ENCODE data around the gene KDM5B.
"Not testable (repeated sequence)": the region's sequence is repeated elsewhere in the genome, so short reads cannot be mapped to it uniquely, and the experiment has no call there.

Gene KDM5B

DNA sequence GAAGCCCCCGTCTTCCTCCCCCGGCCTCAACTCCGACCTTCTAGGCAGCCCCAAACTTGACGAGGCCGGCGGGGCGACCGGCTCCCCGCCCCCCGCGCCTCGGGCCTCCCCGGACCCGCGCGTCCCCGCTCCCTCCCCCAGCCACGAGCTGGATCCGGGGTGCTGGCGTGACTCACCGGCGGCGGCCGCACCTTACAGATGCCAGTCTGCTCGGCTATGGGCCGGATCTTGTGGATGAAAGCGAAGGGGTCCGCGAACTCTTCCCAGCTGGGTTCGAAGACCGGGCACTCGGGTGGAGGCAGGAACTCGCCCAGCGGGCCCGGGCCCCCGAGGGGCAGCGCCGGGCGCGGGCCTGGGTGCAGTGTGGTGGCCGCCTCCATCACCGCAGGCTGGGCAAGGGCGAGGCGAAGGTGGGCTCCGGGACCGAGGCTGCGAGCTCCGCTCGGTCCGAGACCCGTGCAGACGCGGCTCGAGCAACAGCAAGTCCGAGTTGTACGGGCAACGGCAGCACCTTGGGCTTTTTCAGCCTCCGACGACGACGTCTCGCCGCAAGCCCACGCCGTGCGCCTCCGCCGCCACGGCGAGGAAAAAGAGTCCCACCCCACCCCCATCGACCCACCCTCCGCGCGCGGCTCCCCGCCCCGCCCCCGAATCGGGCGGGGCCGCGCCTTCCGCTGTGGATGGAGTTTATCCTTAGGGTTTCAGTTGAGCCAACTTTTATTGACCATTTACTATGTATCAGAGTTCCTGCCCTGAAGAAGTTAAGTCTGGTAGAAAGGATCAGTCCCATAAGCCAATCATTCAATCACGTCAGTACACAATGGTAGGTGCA, at the start of gene KDM5B:
TSS of gene KDM5B (minus strand) at position 496 of the 832 bp plus-strand sequence. CDS start at position 380, 116 bp downstream.
- DNase-seq, result peak; percentile 67

GRCh38 chr1:202857136-202857610, 49.0 kb upstream of the KDM5B start:
- DNase-seq, result no peak

- DNase-seq, result no peak
These were observed 47.8 kb upstream of the KDM5B start for GRCh38 chr1:202856014-202856413.

GRCh38 chr1:202854787-202855186, 46.6 kb upstream of the KDM5B start:
- no peak for DNase-seq

DNA sequence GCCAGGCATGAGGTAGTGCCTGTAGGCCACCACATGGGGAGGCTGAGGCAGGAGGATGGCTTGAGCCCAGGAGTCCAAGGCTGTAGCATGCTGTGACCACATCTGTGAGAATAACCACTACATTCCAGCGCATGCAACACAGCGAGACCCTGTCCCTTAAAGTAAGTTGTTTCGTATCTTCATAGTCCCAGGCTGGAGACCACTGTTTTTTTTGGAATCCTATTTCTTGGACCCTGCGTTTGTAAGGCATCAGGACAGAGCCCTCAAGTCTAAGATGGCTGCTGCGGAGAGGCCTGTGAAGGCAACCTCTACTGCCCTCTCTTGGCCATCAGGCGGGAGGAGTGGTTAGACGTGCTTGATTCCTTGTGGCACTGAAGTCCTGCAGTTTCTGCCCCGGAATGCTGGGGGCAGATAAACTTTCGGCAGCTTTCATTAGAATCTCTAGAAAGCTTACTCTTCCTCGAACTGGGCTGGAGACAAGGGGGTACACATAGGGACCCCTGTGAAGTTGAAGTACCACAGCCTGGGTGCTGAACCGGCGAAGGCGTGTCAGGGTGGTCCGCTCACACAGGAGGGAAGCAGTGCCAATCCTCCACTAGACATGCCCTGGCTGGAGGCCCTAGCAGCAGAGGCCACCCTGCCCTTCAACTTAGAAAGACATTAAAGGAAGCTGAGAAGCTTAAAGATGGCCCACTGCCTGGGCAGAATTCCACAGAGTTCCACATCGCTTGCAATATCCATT, 44.1 kb upstream of the KDM5B start:
- DNase-seq, result peak; percentile 30

DNA sequence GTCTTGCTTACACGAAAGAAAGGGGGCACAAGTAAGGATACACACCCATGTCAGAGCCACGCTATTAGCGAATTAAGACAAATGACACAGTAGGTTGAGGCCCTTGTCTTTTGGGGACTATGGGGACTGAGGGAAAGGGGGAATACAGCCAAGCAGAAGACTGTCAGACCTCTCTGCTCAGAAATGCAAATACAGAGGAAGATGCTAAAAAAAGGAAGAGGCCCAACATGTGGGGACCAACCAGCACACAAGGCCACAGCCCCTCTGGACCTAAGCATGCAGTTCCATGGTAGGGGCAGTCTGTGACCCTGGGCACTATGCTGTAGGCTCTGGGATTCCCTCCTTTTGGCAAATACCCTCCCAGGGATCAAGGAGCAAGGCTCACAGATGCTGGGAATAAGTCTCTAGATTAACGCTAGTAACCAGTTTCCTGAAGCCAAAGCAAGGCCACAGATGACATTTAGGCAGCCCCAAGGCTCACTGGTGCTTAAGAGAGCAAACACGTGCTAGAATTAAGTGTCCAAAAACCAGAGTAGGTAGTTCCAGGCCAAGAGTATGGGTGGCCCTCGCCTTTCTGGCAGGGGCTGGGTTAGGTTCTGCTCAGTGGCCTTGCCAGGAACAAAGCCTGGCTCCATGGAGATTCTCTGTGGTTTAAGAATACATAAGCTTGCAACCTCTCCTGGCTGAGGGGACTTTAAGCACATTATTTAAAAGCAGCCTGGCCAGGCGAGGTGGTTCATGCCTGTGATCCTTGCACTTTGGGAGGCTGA, 42.6 kb upstream of the KDM5B start:
- no peak for DNase-seq

- no peak for DNase-seq
These were observed 39.9 kb upstream of the KDM5B start for GRCh38 chr1:202848191-202848542.

DNA sequence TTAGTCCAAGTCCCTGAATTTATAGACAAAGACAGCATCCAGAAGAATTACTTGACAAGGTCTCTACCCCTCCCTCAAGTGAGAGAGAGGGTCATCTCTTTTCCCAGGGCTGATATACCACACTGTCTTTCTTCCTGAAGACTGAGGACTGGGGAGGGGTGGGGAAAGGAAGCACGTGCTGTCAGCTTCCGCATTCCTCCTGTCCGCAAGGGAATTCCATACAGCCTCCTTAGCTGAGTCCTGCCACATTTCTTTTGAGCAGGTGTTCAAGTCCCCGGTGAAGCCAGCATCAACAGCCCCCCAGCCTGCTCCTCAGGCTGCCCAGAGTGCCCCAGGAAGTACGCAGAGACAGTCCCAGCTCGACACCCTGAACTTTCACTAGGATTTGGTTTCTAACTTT, 36.7 kb upstream of the KDM5B start:
- DNase-seq, result no peak

DNA sequence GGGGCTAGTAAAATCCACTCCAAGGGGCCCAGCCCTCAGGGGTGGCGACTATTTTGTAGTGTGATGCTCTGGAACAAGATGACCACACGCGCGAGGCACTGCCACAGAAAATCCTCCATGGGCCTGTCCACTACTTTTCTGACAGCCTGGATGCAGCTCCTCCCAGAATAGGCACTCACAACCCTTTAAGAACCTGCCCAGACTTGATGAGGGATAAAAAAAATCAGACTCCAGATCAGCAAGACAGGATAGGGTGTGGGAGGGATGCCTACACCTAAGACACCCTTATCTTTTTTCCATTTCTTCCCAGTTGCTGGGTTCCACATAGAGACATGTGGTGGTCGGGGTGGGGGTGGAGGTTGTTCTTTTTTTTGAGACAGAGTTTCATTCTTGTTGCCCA, 36.0 kb upstream of the KDM5B start:
- DNase-seq, result no peak

DNA sequence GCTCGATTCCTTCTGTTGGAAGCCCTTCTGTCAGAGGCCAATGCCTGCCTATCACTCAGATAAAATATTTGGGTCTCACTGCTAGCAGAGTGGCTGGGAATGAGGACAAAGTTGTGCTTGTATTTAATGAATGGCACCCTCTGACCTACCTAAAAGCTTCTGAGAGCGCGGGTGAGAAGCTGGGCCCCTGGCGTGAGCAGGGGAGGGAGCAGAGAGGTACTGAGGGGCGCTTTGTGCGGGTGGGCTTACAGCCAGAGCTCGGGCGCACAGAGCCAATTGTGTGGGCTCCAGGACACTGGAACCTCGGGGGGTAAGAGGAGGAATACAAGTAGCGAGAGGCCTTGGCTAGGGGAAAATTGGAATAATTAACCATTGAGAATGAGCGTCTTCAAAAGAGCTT, 34.9 kb upstream of the KDM5B start:
- DNase-seq, result no peak

- no peak for DNase-seq
These were observed 29.6 kb upstream of the KDM5B start for GRCh38 chr1:202837746-202838262.

- DNase-seq, result no peak
These were observed 28.6 kb upstream of the KDM5B start for GRCh38 chr1:202836623-202837403.

GRCh38 chr1:202835548-202836072, 27.4 kb upstream of the KDM5B start:
- no peak for DNase-seq

DNA sequence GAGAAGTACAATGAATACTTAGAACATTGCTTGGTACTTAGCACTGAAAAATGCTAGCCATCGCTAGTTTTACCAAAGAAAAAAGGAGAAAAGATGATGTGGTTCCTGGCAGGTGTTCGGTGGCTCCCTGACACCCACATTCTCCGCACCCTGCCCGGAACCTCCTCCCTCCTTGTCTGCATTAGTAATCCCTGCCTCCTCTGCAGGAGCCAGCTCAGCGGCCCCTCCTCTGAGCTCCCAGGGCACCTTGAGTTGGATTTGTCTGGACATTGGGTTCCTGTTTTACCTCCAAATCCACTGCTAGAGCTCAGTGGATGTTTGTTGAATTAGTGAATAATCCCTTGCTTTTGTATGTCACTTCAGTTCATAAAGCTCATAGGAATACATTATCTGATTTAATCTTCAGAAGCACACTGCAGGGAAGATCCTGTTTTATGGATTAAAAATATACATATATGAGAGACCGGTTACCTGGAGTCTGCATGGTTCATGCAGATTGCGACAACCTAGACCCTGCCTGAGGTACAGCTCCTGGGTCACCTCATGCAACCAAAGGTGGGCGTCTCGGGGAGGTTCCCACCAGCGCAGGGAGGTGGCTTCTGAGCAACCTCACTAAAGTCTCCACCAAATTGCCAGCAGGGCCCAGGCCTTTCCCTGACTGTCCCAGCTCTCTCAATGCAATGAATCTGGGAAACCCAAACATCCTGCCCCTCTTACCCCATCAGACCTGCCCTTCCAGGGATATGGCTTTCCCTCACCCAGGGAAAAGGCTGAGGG, 26.7 kb upstream of the KDM5B start:
- DNase-seq, result no peak

DNA sequence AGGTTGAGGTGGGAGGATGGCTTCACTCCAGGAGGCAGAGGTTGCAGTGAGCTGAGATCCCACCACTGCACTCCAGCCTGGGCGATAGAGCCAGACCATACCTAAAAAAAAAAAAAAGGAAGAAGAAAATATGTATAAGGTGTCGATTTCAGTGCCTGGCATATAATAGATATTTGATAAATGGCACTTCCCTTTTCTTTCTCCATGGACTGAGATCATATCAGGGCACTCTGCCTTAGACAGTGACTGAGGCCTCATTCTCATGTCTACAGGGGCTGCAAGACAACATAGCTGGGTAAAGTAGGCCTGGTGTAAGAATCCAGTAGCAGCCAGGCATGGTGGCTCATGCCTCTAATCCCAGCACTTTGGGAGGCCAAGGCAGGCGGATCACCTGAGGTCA, 23.7 kb upstream of the KDM5B start:
- no peak for DNase-seq

- DNase-seq, result not testable (repeated sequence)
These were observed 21.0 kb upstream of the KDM5B start for GRCh38 chr1:202829223-202829622.

DNA sequence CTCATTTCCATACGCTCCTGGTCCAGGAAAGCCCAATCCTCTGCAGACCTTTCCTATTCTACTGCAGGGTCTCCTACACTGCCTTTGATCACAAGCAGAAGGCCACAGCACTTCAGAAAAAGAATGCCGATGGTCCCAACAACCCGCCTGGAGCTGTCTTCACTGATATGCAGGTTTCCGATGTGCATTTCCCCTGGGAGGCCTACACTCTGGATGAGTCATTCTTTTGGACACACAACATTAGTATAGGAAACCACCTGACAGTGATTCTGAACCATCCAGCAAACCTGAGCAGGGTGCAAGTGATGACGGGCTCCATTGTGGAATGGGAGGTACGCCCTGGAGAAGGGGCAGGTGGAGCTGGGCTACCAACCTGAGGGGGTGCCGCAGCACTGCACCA, 17.5 kb upstream of the KDM5B start:
- DNase-seq, result no peak

- DNase-seq, result no peak
These were observed 13.2 kb upstream of the KDM5B start for GRCh38 chr1:202821467-202821866.

- no peak for DNase-seq
These were observed 10.6 kb upstream of the KDM5B start for GRCh38 chr1:202818819-202819218.

DNA sequence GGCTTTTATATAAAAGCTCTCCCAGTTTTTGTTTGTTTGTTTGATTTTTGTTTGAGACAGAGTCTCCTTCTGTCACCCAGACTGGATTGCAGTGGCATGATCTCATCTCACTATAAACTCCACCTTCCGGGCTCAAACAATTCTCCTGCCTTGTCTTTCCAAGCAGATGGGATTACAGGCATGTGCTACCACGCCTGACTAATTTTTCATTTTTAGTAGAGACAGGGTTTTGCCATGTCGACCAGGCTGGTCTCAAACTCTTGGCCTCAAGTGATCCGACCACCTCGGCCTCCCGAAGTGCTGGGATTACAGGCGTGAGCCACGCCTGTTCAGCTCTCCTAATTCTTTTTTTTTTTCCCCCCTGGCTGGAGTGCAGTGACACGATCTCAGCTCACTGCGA, 6.9 kb upstream of the KDM5B start:
- no peak for DNase-seq

All from HCEC 1CT (cell line).